ENCODE results near the gene CYB561. TPM values are rescaled to one million over a fixed set of nuclear protein-coding genes. Genes with fewer than 3 reads are reported as not detected.

Gene CYB561
- total RNA-seq, 1 experiment from 2014 or later = 52.1 TPM

DNA sequence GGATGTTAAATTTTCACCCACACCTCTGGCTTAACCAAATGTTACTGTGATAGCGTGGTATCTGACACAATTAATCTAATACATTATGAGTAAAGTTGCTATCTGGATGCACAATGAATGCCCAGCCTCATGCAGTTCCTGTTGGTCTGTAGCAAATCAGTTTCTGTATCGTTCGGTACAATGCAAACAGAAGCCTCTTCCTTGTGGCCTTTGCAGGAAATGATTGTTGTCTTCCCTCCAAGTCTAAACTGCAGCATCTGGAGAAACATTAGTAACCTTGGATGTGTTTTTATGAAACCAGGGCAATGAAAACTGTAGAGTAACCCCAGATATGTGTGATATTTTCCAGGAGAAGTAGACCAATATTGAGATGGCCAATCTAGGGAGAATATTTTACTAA is 46.8 kb downstream of the CYB561 start:
- DNase-seq = no peak
- CTCF ChIA-PET = no interaction called here
- Mint-ChIP-seq H3K9me3 (ENCODE audit: low read depth, unreplicated experiment) (no peaks in the 10 kb centered on the region), H3K27me3 (ENCODE audit: unreplicated experiment) (no peaks in the 10 kb centered on the region), H3K27ac (ENCODE audit: unreplicated experiment) (no peak overlapping the region), H3K4me1 (ENCODE audit: low read depth, unreplicated experiment) (no peaks in the 10 kb centered on the region), H3K36me3 (ENCODE audit: insufficient read depth, unreplicated experiment) (no peaks in the 10 kb centered on the region), H3K4me3 (ENCODE audit: low read depth, unreplicated experiment) (no peak overlapping the region)
- TF ChIP-seq, protein P1, sequence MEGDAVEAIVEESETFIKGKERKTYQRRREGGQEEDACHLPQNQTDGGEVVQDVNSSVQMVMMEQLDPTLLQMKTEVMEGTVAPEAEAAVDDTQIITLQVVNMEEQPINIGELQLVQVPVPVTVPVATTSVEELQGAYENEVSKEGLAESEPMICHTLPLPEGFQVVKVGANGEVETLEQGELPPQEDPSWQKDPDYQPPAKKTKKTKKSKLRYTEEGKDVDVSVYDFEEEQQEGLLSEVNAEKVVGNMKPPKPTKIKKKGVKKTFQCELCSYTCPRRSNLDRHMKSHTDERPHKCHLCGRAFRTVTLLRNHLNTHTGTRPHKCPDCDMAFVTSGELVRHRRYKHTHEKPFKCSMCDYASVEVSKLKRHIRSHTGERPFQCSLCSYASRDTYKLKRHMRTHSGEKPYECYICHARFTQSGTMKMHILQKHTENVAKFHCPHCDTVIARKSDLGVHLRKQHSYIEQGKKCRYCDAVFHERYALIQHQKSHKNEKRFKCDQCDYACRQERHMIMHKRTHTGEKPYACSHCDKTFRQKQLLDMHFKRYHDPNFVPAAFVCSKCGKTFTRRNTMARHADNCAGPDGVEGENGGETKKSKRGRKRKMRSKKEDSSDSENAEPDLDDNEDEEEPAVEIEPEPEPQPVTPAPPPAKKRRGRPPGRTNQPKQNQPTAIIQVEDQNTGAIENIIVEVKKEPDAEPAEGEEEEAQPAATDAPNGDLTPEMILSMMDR (IDR thresholded peaks at IDR 0.05; ENCODE audit: unreplicated experiment) = no peak
- intact Hi-C loops (cut with micrococcal nuclease; ENCODE audit: unreplicated experiment) = no loop called here
- no TSS peak for BruUV-seq (replicated peaks)

GRCh38 chr17:63398680-63399079 is 47.4 kb downstream of the CYB561 start:
- intact Hi-C loops (cut with micrococcal nuclease; ENCODE audit: unreplicated experiment) = no loop called here
- no peak for DNase-seq
- TF ChIP-seq, protein P1 (IDR thresholded peaks at IDR 0.05; ENCODE audit: unreplicated experiment) = no peak
- H3K9me3 Mint-ChIP-seq (ENCODE audit: low read depth, unreplicated experiment) = no peaks in the 10 kb centered on the region
- no peaks in the 10 kb centered on the region for H3K36me3 Mint-ChIP-seq (ENCODE audit: insufficient read depth, unreplicated experiment)
- no TSS peak for BruUV-seq (replicated peaks)
- no peaks in the 10 kb centered on the region for H3K4me1 Mint-ChIP-seq (ENCODE audit: low read depth, unreplicated experiment)
- H3K27me3 Mint-ChIP-seq (ENCODE audit: unreplicated experiment) = no peaks in the 10 kb centered on the region
- CTCF ChIA-PET = interaction anchor here (0.7 kb wide), 1 partner anchor 835 kb away, joined by 4 read pairs; no protein-coding TSS in a partner anchor
- no peak overlapping the region for H3K4me3 Mint-ChIP-seq (ENCODE audit: low read depth, unreplicated experiment)
- no peak overlapping the region for H3K27ac Mint-ChIP-seq (ENCODE audit: unreplicated experiment)

- intact Hi-C loops (cut with micrococcal nuclease; ENCODE audit: unreplicated experiment) = no loop called here
- Mint-ChIP-seq H3K27ac (ENCODE audit: unreplicated experiment) (no peak overlapping the region), H3K4me1 (ENCODE audit: low read depth, unreplicated experiment) (no peaks in the 10 kb centered on the region), H3K36me3 (ENCODE audit: insufficient read depth, unreplicated experiment) (no peaks in the 10 kb centered on the region), H3K27me3 (ENCODE audit: unreplicated experiment) (no peaks in the 10 kb centered on the region), H3K4me3 (ENCODE audit: low read depth, unreplicated experiment) (no peak overlapping the region), H3K9me3 (ENCODE audit: low read depth, unreplicated experiment) (no peaks in the 10 kb centered on the region)
- no TSS peak for BruUV-seq (replicated peaks)
- no peak for DNase-seq
- TF ChIP-seq, protein P1 (IDR thresholded peaks at IDR 0.05; ENCODE audit: unreplicated experiment) = no peak
- CTCF ChIA-PET = no interaction called here
Measured at GRCh38 chr17:63395075-63395805, 50.9 kb downstream of the CYB561 start.

DNA sequence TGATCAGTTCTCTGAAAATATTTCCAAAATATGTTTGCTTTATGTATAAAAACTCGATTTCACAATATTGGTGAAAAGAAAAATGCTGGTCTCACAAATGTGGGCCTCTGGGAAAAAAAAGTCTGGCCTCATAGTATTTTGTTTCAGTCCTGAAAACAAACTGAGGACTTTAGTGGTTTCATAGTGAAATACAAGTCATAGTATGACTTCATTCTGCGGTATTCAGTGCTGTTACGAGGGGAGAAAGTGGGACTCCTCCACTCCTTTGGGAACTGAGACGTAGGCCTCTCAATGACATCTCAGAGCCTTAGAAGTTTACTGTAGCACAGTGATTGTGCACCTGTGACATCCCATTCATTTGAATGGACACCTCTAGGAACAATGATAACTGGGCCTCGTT is 56.0 kb downstream of the CYB561 start:
- no peaks in the 10 kb centered on the region for H3K36me3 Mint-ChIP-seq (ENCODE audit: insufficient read depth, unreplicated experiment)

More for the DNA sequence above, 56.0 kb downstream of the CYB561 start:
- Mint-ChIP-seq H3K4me3 (ENCODE audit: low read depth, unreplicated experiment) (no peak overlapping the region), H3K27ac (ENCODE audit: unreplicated experiment) (no peak overlapping the region), H3K9me3 (ENCODE audit: low read depth, unreplicated experiment) (no peaks in the 10 kb centered on the region), H3K27me3 (ENCODE audit: unreplicated experiment) (no peaks in the 10 kb centered on the region), H3K4me1 (ENCODE audit: low read depth, unreplicated experiment) (no peaks in the 10 kb centered on the region)
- TF ChIP-seq, protein P1 (IDR thresholded peaks at IDR 0.05; ENCODE audit: unreplicated experiment) = no peak
- intact Hi-C loops (cut with micrococcal nuclease; ENCODE audit: unreplicated experiment) = no loop called here
- BruUV-seq (replicated peaks) = no TSS peak
- no peak for DNase-seq
- CTCF ChIA-PET = no interaction called here

Data from Calu3 (cell line).